HEK293 (cell line): ENCODE results near the gene APOA5.

Source experiments
- ELK4 ChIP-seq: IDR thresholded peaks from 2 replicates; pipeline ENCODE4 v1.6.1; 2011; ENCODE audit warnings: mild to moderate bottlenecking, low read depth, low read length, borderline replicate concordance
- GLIS1 ChIP-seq: fragments of 450-650 bp; formaldehyde crosslinking; IDR thresholded peaks from 2 replicates; pipeline ENCODE4 v1.5.1; 2016; ENCODE audit warnings: missing biosample characterization, missing genetic modification characterization
- KLF10 ChIP-seq: fragments of 450-650 bp; IDR thresholded peaks from 2 replicates; pipeline ENCODE4 v1.5.1; 2018; ENCODE audit warnings: missing biosample characterization, mild to moderate bottlenecking, missing genetic modification characterization
- OVOL3 ChIP-seq: fragments of 450-650 bp; formaldehyde crosslinking; IDR thresholded peaks from 2 replicates; pipeline ENCODE4 v1.5.1; 2016; ENCODE audit warnings: missing biosample characterization, missing genetic modification characterization
- PRDM2 ChIP-seq: fragments of 450-650 bp; formaldehyde crosslinking; IDR thresholded peaks from 2 replicates; pipeline ENCODE4 v1.5.1; 2016; ENCODE audit warnings: missing biosample characterization, missing genetic modification characterization, borderline replicate concordance
- PRDM4 ChIP-seq: fragments of 450-650 bp; formaldehyde crosslinking; IDR thresholded peaks from 2 replicates; pipeline ENCODE4 v1.5.1; 2017; ENCODE audit warnings: missing biosample characterization, missing genetic modification characterization
- ZBTB20 ChIP-seq: fragments of 450-650 bp; formaldehyde crosslinking; IDR thresholded peaks from 2 replicates; pipeline ENCODE4 v1.5.1; 2016; ENCODE audit warnings: missing biosample characterization, missing genetic modification characterization
- ZNF138 ChIP-seq: fragments of 450-650 bp; formaldehyde crosslinking; IDR thresholded peaks from 2 replicates; pipeline ENCODE4 v1.5.1; 2016; ENCODE audit warnings: missing biosample characterization, missing genetic modification characterization, borderline replicate concordance
- ZNF350 ChIP-seq: fragments of 450-650 bp; formaldehyde crosslinking; IDR thresholded peaks from 2 replicates; pipeline ENCODE4 v1.5.0; 2017; ENCODE audit warnings: missing biosample characterization, mild to moderate bottlenecking, missing genetic modification characterization
- ZNF37A ChIP-seq: fragments of 450-650 bp; IDR thresholded peaks from 2 replicates; pipeline ENCODE4 v1.5.1; 2018; ENCODE audit warnings: missing biosample characterization, missing genetic modification characterization
- ZNF394 ChIP-seq: fragments of 450-650 bp; formaldehyde crosslinking; IDR thresholded peaks from 2 replicates; pipeline ENCODE4 v1.5.1; 2016; ENCODE audit warnings: missing biosample characterization, missing genetic modification characterization, mild to moderate bottlenecking, moderate library complexity, borderline replicate concordance
- ZNF561 ChIP-seq: fragments of 450-650 bp; IDR thresholded peaks from 2 replicates; pipeline ENCODE4 v1.5.1; 2018; ENCODE audit warnings: missing biosample characterization, missing genetic modification characterization, borderline replicate concordance
- ZNF658 ChIP-seq: fragments of 450-650 bp; formaldehyde crosslinking; IDR thresholded peaks from 2 replicates; pipeline ENCODE4; 2016; ENCODE audit warnings: missing biosample characterization, missing genetic modification characterization
- ZNF664 ChIP-seq: fragments of 450-650 bp; formaldehyde crosslinking; IDR thresholded peaks from 2 replicates; pipeline ENCODE4 v1.5.1; 2016; ENCODE audit warnings: missing biosample characterization, missing genetic modification characterization
- ZNF701 ChIP-seq: fragments of 450-650 bp; formaldehyde crosslinking; IDR thresholded peaks from 2 replicates; pipeline ENCODE4 v1.5.1; 2016; ENCODE audit warnings: missing biosample characterization, missing genetic modification characterization
- ZSCAN23 ChIP-seq: fragments of 450-650 bp; formaldehyde crosslinking; IDR thresholded peaks from 2 replicates; pipeline ENCODE4 v1.5.1; 2016; ENCODE audit warnings: missing biosample characterization, missing genetic modification characterization
- ZSCAN5A ChIP-seq: fragments of 450-650 bp; formaldehyde crosslinking; IDR thresholded peaks from 2 replicates; pipeline ENCODE4 v1.5.1; 2016; ENCODE audit warnings: missing biosample characterization, missing genetic modification characterization
- ZXDB ChIP-seq: fragments of 450-650 bp; formaldehyde crosslinking; IDR thresholded peaks from 2 replicates; pipeline ENCODE4 v1.5.1; 2016; ENCODE audit warnings: missing biosample characterization, missing genetic modification characterization
- TF ChIP-seq, protein P1 (sequence below): sonication (generic); formaldehyde crosslinking; IDR thresholded peaks from 2 replicates; pipeline ENCODE4 v1.8.1; 2022; ENCODE audit warnings: mild to moderate bottlenecking, moderate library complexity, missing genetic modification reagents
- TF ChIP-seq, protein P2 (sequence below): fragments of 450-650 bp; formaldehyde crosslinking; IDR thresholded peaks from 2 replicates; pipeline ENCODE4 v1.5.1; 2016; ENCODE audit warnings: missing biosample characterization, missing genetic modification characterization
- TF ChIP-seq, protein P3 (sequence below): fragments of 450-650 bp; IDR thresholded peaks from 2 replicates; pipeline ENCODE4 v1.5.1; 2018; ENCODE audit warnings: missing biosample characterization, missing genetic modification characterization

APOA5 gene

GRCh38 chr11:116787786-116788486 is 3.7 kb downstream of the APOA5 start, which contains the start of gene ZPR1 (continued):
- TF ChIP-seq OVOL3 (tag by site-specific recombination) (no peak), ZSCAN5A (no peak), PRDM4 (no peak), ZNF664 (tag by site-specific recombination) (no peak), ZNF37A (no peak), ZNF561 (no peak), PRDM2 (tag by site-specific recombination) (no peak), GLIS1 (tag by site-specific recombination) (no peak), ZSCAN23 (tag by site-specific recombination) (no peak), ZNF138 (tag by site-specific recombination) (no peak), KLF10 (peak; percentile 83), ELK4 (no peak), ZNF658 (no peak), ZNF394 (tag by site-specific recombination) (no peak), ZNF350 (no peak), ZBTB20 (peak; percentile 88), ZNF701 (no peak), ZXDB (tag by site-specific recombination) (no peak)
- TF ChIP-seq, protein P1, sequence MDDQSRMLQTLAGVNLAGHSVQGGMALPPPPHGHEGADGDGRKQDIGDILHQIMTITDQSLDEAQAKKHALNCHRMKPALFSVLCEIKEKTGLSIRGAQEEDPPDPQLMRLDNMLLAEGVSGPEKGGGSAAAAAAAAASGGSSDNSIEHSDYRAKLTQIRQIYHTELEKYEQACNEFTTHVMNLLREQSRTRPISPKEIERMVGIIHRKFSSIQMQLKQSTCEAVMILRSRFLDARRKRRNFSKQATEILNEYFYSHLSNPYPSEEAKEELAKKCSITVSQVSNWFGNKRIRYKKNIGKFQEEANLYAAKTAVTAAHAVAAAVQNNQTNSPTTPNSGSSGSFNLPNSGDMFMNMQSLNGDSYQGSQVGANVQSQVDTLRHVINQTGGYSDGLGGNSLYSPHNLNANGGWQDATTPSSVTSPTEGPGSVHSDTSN (CRISPR knock-in tag), result no peak
- TF ChIP-seq, protein P2, sequence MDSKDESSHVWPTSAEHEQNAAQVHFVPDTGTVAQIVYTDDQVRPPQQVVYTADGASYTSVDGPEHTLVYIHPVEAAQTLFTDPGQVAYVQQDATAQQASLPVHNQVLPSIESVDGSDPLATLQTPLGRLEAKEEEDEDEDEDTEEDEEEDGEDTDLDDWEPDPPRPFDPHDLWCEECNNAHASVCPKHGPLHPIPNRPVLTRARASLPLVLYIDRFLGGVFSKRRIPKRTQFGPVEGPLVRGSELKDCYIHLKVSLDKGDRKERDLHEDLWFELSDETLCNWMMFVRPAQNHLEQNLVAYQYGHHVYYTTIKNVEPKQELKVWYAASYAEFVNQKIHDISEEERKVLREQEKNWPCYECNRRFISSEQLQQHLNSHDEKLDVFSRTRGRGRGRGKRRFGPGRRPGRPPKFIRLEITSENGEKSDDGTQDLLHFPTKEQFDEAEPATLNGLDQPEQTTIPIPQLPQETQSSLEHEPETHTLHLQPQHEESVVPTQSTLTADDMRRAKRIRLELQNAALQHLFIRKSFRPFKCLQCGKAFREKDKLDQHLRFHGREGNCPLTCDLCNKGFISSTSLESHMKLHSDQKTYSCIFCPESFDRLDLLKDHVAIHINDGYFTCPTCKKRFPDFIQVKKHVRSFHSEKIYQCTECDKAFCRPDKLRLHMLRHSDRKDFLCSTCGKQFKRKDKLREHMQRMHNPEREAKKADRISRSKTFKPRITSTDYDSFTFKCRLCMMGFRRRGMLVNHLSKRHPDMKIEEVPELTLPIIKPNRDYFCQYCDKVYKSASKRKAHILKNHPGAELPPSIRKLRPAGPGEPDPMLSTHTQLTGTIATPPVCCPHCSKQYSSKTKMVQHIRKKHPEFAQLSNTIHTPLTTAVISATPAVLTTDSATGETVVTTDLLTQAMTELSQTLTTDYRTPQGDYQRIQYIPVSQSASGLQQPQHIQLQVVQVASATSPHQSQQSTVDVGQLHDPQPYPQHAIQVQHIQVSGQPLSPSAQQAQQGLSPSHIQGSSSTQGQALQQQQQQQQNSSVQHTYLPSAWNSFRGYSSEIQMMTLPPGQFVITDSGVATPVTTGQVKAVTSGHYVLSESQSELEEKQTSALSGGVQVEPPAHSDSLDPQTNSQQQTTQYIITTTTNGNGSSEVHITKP (tag by site-specific recombination), result peak; percentile 39; the same call in 1 of the 2 replicates
- TF ChIP-seq, protein P3, sequence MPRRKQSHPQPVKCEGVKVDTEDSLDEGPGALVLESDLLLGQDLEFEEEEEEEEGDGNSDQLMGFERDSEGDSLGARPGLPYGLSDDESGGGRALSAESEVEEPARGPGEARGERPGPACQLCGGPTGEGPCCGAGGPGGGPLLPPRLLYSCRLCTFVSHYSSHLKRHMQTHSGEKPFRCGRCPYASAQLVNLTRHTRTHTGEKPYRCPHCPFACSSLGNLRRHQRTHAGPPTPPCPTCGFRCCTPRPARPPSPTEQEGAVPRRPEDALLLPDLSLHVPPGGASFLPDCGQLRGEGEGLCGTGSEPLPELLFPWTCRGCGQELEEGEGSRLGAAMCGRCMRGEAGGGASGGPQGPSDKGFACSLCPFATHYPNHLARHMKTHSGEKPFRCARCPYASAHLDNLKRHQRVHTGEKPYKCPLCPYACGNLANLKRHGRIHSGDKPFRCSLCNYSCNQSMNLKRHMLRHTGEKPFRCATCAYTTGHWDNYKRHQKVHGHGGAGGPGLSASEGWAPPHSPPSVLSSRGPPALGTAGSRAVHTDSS, result no peak
